Panc1 (cell line): ENCODE results near the gene LRRC36. TPM values are rescaled to one million over a fixed set of nuclear protein-coding genes. Genes with fewer than 3 reads are reported as not detected.

Experiments used
- ATAC-seq: fragments of 200-7000 bp; cut with Tn5 transposase; 2 replicates; pipeline ENCODE4 v1.9.1; 2020; ENCODE audit warnings: mild to moderate bottlenecking, moderate library complexity
- BruUV-seq: library from RNA; stranded (reverse); fragments of 400-500 nt; replicated peaks from 2 replicates; lab custom pipeline; 2021; lab: Mats Ljungman, UMichigan
- CTCF ChIA-PET: fragments of 300-600 bp; sonication (Branson Sonifier 250); formaldehyde crosslinking; loops from one replicate; lab custom pipeline; 2022; ENCODE audit warnings: antibody characterized with exemption; lab: Charles Lee
- POLR2A ChIA-PET: fragments of 300-600 bp; sonication (Branson Sonifier 250); formaldehyde crosslinking; loops from one replicate; lab custom pipeline; 2022; ENCODE audit warnings: antibody characterized with exemption; lab: Charles Lee
- DNase-seq: peaks from one replicate; pipeline ENCODE4 v3.0.0-alpha.2; 2010; ENCODE audit warnings: low read depth, low spot score
- H3K27ac ChIP-seq: 2 replicates; pipeline ENCODE4 v1.5.1; 2011; ENCODE audit warnings: mild to moderate bottlenecking, low read length, inconsistent platforms
- H3K27me3 ChIP-seq: fragments of 200-500 bp; sonication (Bioruptor generic); 2 replicates; pipeline ENCODE4 v1.6.0; 2014; ENCODE audit warnings: low read length, inconsistent platforms; ENCODE audit not compliant: control insufficient read depth, insufficient read depth
- H3K36me3 ChIP-seq: fragments of 200-500 bp; sonication (Bioruptor generic); 2 replicates; pipeline ENCODE4 v1.5.1; 2014; ENCODE audit warnings: inconsistent platforms, mild to moderate bottlenecking, low read length, moderate library complexity; ENCODE audit not compliant: control insufficient read depth, insufficient read depth
- H3K4me1 ChIP-seq: 2 replicates; pipeline ENCODE4 v1.5.1; 2011; ENCODE audit warnings: inconsistent platforms, mild to moderate bottlenecking, low read length, moderate library complexity; ENCODE audit not compliant: control insufficient read depth, insufficient read depth
- H3K4me3 ChIP-seq, 2 experiments: 2 replicates each; pipeline ENCODE4 v1.5.1; 2011 to 2012; ENCODE audit warnings: low read depth in 2 of 2, low read length in 2 of 2, mild to moderate bottlenecking in 2 of 2, inconsistent platforms in 1 of 2, moderate library complexity in 1 of 2
- H3K9me3 ChIP-seq: fragments of 200-500 bp; sonication (Bioruptor generic); 2 replicates; pipeline ENCODE4 v1.5.1; 2014; ENCODE audit warnings: low read depth, mild to moderate bottlenecking, inconsistent platforms, low read length, moderate library complexity; ENCODE audit not compliant: control insufficient read depth, insufficient read depth
- CTCF ChIP-seq: fragments of 450-650 bp; IDR thresholded peaks from 2 replicates; pipeline ENCODE4 v1.5.1; 2017; ENCODE audit warnings: mild to moderate bottlenecking
- in situ Hi-C: cut with HindIII; loops from 2 replicates; pipeline ENCODE4 v1.10.0; 2016; ENCODE audit warnings: low sequenced_read_pairs, low pct_unique_long_range_greater_than_20kb
- intact Hi-C: fragments of 100-400 bp; cut with micrococcal nuclease; formaldehyde crosslinking; loops from one replicate; pipeline ENCODE4 v1.10.0; 2022; ENCODE audit not compliant: unreplicated experiment
- total RNA-seq: library from RNA; stranded (reverse); gene quantifications from one replicate; pipeline ENCODE4 v1.2.1, GENCODE V29; 2021; ENCODE audit not compliant: unreplicated experiment
- TF ChIP-seq, protein P1 (sequence below), 2 experiments: IDR thresholded peaks; 2 replicates each; pipeline ENCODE4 v1.6.1; 2011 to 2012; ENCODE audit warnings: low read depth in 2 of 2, control low read depth in 1 of 2, low read length in 1 of 2, mild to moderate bottlenecking in 1 of 2, moderate library complexity in 1 of 2; ENCODE audit not compliant: insufficient read depth in 1 of 2

Gene LRRC36
- total RNA-seq, 1 experiment from 2014 or later, result 0.54 TPM

DNA sequence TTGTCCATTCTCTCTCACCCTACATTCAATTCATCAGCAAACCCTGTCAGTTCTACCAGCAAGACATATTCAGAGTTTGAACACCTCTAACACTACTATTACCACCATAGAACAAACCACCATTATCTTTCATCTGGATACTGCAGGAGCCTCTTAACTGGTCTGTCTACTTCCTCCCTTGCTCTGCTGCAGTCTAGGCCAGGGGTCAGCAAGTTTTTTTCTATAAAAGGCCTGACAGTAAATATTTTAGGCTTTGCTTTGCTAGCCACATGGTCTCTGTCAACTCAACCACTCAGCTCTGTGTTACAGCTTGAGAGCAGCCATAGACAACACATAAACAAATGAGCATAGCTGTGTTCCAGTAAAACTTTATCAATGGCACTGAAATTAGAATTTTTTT lies 13.9 kb upstream of the LRRC36 start:
- intact Hi-C loops, result no loop called here
- no TSS peak for BruUV-seq
- ChIA-PET POLR2A (no interaction called here), CTCF (no interaction called here)
- no peaks in the 10 kb centered on the region for H3K4me1 ChIP-seq
- no peak for ATAC-seq
- no peak for DNase-seq
- no peak for TF ChIP-seq CTCF
- TF ChIP-seq, protein P1, sequence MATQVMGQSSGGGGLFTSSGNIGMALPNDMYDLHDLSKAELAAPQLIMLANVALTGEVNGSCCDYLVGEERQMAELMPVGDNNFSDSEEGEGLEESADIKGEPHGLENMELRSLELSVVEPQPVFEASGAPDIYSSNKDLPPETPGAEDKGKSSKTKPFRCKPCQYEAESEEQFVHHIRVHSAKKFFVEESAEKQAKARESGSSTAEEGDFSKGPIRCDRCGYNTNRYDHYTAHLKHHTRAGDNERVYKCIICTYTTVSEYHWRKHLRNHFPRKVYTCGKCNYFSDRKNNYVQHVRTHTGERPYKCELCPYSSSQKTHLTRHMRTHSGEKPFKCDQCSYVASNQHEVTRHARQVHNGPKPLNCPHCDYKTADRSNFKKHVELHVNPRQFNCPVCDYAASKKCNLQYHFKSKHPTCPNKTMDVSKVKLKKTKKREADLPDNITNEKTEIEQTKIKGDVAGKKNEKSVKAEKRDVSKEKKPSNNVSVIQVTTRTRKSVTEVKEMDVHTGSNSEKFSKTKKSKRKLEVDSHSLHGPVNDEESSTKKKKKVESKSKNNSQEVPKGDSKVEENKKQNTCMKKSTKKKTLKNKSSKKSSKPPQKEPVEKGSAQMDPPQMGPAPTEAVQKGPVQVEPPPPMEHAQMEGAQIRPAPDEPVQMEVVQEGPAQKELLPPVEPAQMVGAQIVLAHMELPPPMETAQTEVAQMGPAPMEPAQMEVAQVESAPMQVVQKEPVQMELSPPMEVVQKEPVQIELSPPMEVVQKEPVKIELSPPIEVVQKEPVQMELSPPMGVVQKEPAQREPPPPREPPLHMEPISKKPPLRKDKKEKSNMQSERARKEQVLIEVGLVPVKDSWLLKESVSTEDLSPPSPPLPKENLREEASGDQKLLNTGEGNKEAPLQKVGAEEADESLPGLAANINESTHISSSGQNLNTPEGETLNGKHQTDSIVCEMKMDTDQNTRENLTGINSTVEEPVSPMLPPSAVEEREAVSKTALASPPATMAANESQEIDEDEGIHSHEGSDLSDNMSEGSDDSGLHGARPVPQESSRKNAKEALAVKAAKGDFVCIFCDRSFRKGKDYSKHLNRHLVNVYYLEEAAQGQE (IDR thresholded peaks at IDR 0.05; ENCODE audit: insufficient read depth in 1 of 2, low read depth in 2 of 2, low read length in 1 of 2), result no peak
- H3K36me3 ChIP-seq, result no peaks in the 10 kb centered on the region
- H3K4me3 ChIP-seq, result no peak overlapping the region
- H3K27me3 ChIP-seq, result no peaks in the 10 kb centered on the region
- no peak overlapping the region for H3K27ac ChIP-seq
- in situ Hi-C loops, result no loop called here
- H3K9me3 ChIP-seq, result no peaks in the 10 kb centered on the region

- Histone ChIP-seq H3K27ac (no peak overlapping the region), H3K36me3 (no peaks in the 10 kb centered on the region), H3K9me3 (no peaks in the 10 kb centered on the region), H3K27me3 (no peaks in the 10 kb centered on the region), H3K4me1 (no peaks in the 10 kb centered on the region), H3K4me3 (no peak overlapping the region)
- ChIA-PET CTCF (interaction anchor here (0.9 kb wide), 1 partner anchor 33 kb away, joined by 3 read pairs; no protein-coding TSS in a partner anchor), POLR2A (no interaction called here)
- in situ Hi-C loops, result no loop called here
- ATAC-seq (no peak), DNase-seq (no peak)
- TF ChIP-seq, protein P1 (IDR thresholded peaks at IDR 0.05; ENCODE audit: insufficient read depth in 1 of 2, low read depth in 2 of 2, low read length in 1 of 2), result no peak
- intact Hi-C loops, result no loop called here
- no TSS peak for BruUV-seq
Observed at GRCh38 chr16:67317853-67318252, 8.8 kb upstream of the LRRC36 start.

- CTCF ChIA-PET, result interaction anchor here (0.5 to 0.7 kb wide), 3 partner anchors 10 to 99 kb away, joined by 3 to 6 read pairs (median 4); partner anchors contain the start of gene TMEM208
Observed at GRCh38 chr16:67326115-67326471, 522 bp upstream of the LRRC36 start.

More at GRCh38 chr16:67326115-67326471, 522 bp upstream of the LRRC36 start:
- intact Hi-C loops (no loop called here), in situ Hi-C loops (no loop called here)
- H3K4me1 ChIP-seq, result no peaks in the 10 kb centered on the region
- DNase-seq, result no peak
- H3K27ac ChIP-seq, result no peak overlapping the region
- no peaks in the 10 kb centered on the region for H3K9me3 ChIP-seq
- no peaks in the 10 kb centered on the region for H3K27me3 ChIP-seq
- POLR2A ChIA-PET, result no interaction called here
- no peak for ATAC-seq
- H3K36me3 ChIP-seq, result no peaks in the 10 kb centered on the region
- no TSS peak for BruUV-seq
- TF ChIP-seq, protein P1 (IDR thresholded peaks at IDR 0.05; ENCODE audit: insufficient read depth in 1 of 2, low read depth in 2 of 2, low read length in 1 of 2), result no peak
- peak overlapping the region; percentile 48 to 73 for H3K4me3 ChIP-seq
